Measurements from ENCODE around the gene ERBB4. TPM values are rescaled to one million over a fixed set of nuclear protein-coding genes. Genes with fewer than 3 reads are reported as not detected.
A peak's percentile ranks its signal among the peaks of the same experiment; 100 is the strongest.

ERBB4 gene
- total and polyA plus RNA-seq, 2 of the 8 experiments (the other 6 are each of a cell fraction or from before 2014, with no cell fraction given): 0.34 to 1.3 TPM

DNA sequence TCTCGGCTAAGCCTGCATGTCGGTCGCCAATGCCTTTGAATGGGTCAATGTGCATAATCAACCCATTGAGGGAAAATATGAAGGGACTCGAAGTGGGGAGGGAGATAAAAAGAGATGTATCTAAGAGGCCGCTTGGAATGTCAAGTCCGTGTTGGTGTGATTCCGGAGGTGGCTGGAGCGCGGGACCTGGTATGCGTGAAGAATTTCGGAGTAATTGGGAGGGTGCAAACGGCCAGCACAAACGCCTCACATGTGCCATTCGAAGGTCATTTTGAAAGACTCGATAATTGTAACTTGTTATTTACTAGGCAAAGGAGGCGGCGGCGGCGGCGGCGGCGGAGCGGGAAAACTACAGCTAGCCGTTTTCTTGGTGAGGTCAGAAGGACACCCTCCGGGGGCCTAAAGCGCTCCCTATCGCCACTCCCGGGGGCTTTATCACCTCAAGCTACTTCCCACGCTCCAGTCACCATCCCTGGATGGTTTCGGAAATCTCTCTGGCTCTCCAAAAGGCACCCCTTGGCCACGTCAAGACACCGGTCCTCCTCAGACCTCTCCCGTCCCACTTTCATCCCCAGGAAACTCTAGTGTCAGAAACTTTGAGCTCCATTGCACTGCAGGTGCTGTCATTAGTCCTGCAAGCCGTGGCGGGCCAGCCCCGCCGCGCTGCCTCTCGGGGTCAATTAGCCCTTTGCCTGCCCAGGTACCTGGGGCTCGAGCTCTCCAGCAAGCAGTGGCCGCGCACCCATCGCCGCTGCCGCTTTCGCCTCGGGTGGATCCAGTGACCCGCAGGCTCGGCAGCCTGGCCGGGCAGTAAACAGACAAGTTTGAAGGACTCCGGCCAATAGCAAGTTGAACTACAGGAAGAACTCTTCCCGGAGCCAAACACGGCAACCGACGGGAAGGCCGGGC lies 1.5 kb downstream of the ERBB4 start:
- H2BK120ac ChIP-seq (replicated peaks; ENCODE audit: low read depth, low read length): no peak overlapping the region
- no peak overlapping the region for H2BK5ac ChIP-seq (ENCODE audit: low read depth, low read length)
- 0 out of 2 replicates have a peak overlapping the region, but pooled peaks have one; percentile 20 for H2AFZ ChIP-seq (ENCODE audit: low read length)
- CTCF ChIA-PET (ENCODE audit: partially characterized antibody): interaction anchor here (1.0 to 1.5 kb wide), 5 partner anchors 10 to 109 kb away, joined by 3 to 4 read pairs (median 4); no protein-coding TSS in a partner anchor
- no peak overlapping the region for H2BK20ac ChIP-seq (ENCODE audit: low read length)
- peak overlapping the region; percentile 62 to 79 (median 70) for H3K4me3 ChIP-seq (ENCODE audit: extremely low read depth in 1 of 4, insufficient read depth in 2 of 4, low read depth in 3 of 4, low read length in 4 of 4)
- 1% methylated on average over 49 of the region's 56 CpGs; no CpG with 5 or more reads in 1 of the 2 experiments for WGBS, 2 experiments (ENCODE audit: extremely low coverage in 1 of 2, insufficient coverage in 1 of 2, insufficient read length in 1 of 2, insufficient replicate concordance in 2 of 2, low coverage in 1 of 2, low lambda C conversion rate in 2 of 2, missing lambda C conversion rate in 1 of 2)
- peak in 1 of 2 experiments; percentile 75 for DNase-seq (ENCODE audit: low read depth in 1 of 2, low spot score in 2 of 2)
- peaks cover 26% of the 10 kb centered on the region; the same call in 1 of the 2 replicates for H3K23me2 ChIP-seq (ENCODE audit: low read depth, low read length)
- H2AK5ac ChIP-seq (ENCODE audit: low read depth, low read length): no peak overlapping the region
- H3K36me3 ChIP-seq (ENCODE audit: control insufficient read depth in 2 of 4, insufficient read depth in 4 of 4, low read length in 3 of 4): no peaks in the 10 kb centered on the region
- no peaks in the 10 kb centered on the region for H3K79me1 ChIP-seq (ENCODE audit: low read depth, low read length)
- H3K14ac ChIP-seq (ENCODE audit: insufficient read length): no peak overlapping the region
- H3K27me3 ChIP-seq (replicated peaks in 1 of 4; ENCODE audit: control insufficient read depth in 3 of 4, extremely low read depth in 1 of 4, insufficient read depth in 3 of 4, low read length in 3 of 4): peaks cover 14 to 39% (median 36%) of the 10 kb centered on the region in 4 experiments
- no peak overlapping the region for H3K56ac ChIP-seq (replicated peaks; ENCODE audit: insufficient read length, low read depth, low read length)
- H2BK12ac ChIP-seq (ENCODE audit: low read depth, low read length): no peak overlapping the region
- H4K91ac ChIP-seq (replicated peaks; ENCODE audit: insufficient read length, low read length): no peak overlapping the region
- H3K79me2 ChIP-seq (ENCODE audit: control insufficient read depth in 1 of 2, insufficient read depth in 2 of 2, low read length in 2 of 2): no peaks in the 10 kb centered on the region
- H3K9me3 ChIP-seq (ENCODE audit: insufficient read depth in 2 of 2, low read depth in 1 of 2, low read length in 1 of 2): no peaks in the 10 kb centered on the region
- FAIRE-seq: no peak
- no peak overlapping the region for H4K5ac ChIP-seq (ENCODE audit: insufficient read length, low read depth, low read length)
- no peak overlapping the region for H2BK15ac ChIP-seq (ENCODE audit: low read length)
- POLR2A ChIA-PET (ENCODE audit: partially characterized antibody): no interaction called here
- H3K18ac ChIP-seq (ENCODE audit: extremely low read depth, low read length): no peak overlapping the region
- H3K4ac ChIP-seq (replicated peaks; ENCODE audit: insufficient read length, low read depth, low read length): no peak overlapping the region
- peaks cover 2 to 6% (median 3%) of the 10 kb centered on the region in 4 experiments; a peak in 4 of 7 replicates for H3K4me1 ChIP-seq (replicated peaks in 1 of 4; ENCODE audit: control insufficient read depth in 3 of 4, insufficient read depth in 4 of 4, low read length in 3 of 4)
- no peak overlapping the region for H3K9ac ChIP-seq (replicated peaks in 1 of 4; ENCODE audit: extremely low read depth in 1 of 4, low read depth in 3 of 4, low read length in 3 of 4)
- H4K20me1 ChIP-seq (replicated peaks in 1 of 2; ENCODE audit: control insufficient read depth in 1 of 2, insufficient read depth in 2 of 2, low read length in 2 of 2): peaks cover 2% of the 10 kb centered on the region in 2 experiments
- H3K23ac ChIP-seq (ENCODE audit: insufficient read length): no peak overlapping the region
- peak overlapping the region; percentile 96 to 98 for H3K4me2 ChIP-seq (ENCODE audit: insufficient read depth in 1 of 2, low read depth in 2 of 2, low read length in 2 of 2)
- H4K8ac ChIP-seq (ENCODE audit: extremely low read depth, insufficient read depth, low read length): no peak overlapping the region
- H3K27ac ChIP-seq (ENCODE audit: low read depth, low read length): no peak overlapping the region
- TF ChIP-seq GABPA (IDR thresholded peaks at IDR 0.05; ENCODE audit: borderline replicate concordance, insufficient read depth, low read length) (no peak), MAX (IDR thresholded peaks at IDR 0.05) (0 out of 2 replicates have a peak, but pooled peaks have one; percentile 7), EZH2 (IDR thresholded peaks at IDR 0.05; ENCODE audit: low read depth, low read length, severe bottlenecking) (peak; percentile 61), SRF (IDR thresholded peaks at IDR 0.05; ENCODE audit: low read depth, low read length) (no peak), HDAC2 (IDR thresholded peaks at IDR 0.05; ENCODE audit: borderline replicate concordance in 1 of 2, low read depth in 2 of 2, low read length in 2 of 2) (no peak), SUZ12 (IDR thresholded peaks at IDR 0.05; ENCODE audit: low read length) (no peak; the same call in none of the 2 replicates), SP1 (IDR thresholded peaks at IDR 0.05; ENCODE audit: low read depth, low read length) (no peak)
